IMR-90 (cell line): ENCODE measurements around the gene PNPLA1. TPM values are rescaled to one million over a fixed set of nuclear protein-coding genes. Genes with fewer than 3 reads are reported as not detected.

Experiments
- ATAC-seq: fragments of 200-7000 bp; cut with Tn5 transposase; 2 replicates; pipeline ENCODE4 v1.9.1; 2020; ENCODE audit warnings: low read depth, mild to moderate bottlenecking, moderate library complexity
- BruUV-seq: library from RNA; stranded (reverse); fragments of 400-500 nt; replicated peaks from 2 replicates; lab custom pipeline; 2021; lab: Mats Ljungman, UMichigan
- CTCF ChIA-PET: fragments of 300-600 bp; formaldehyde crosslinking; extraction: SDS; loops from one replicate; lab custom pipeline; 2021; ENCODE audit warnings: antibody characterized with exemption; lab: Yijun Ruan, JAX
- POLR2A ChIA-PET: fragments of 300-600 bp; sonication (Branson Sonifier 250); formaldehyde crosslinking; loops from one replicate; lab custom pipeline; 2022; ENCODE audit warnings: antibody characterized with exemption; ENCODE audit not compliant: unreplicated experiment; lab: Charles Lee
- DNase-seq: peaks from one replicate; pipeline ENCODE4 v3.0.0; 2013
- H2AFZ ChIP-seq: replicated peaks from 2 replicates; pipeline ENCODE3; 2013; ENCODE audit warnings: low read length, mild to moderate bottlenecking; ENCODE audit not compliant: poor library complexity
- H2AK5ac ChIP-seq: 2 replicates; pipeline ENCODE4 v1.6.1; 2013; ENCODE audit warnings: low read depth, low read length, inconsistent platforms
- H2AK9ac ChIP-seq: replicated peaks from 2 replicates; pipeline ENCODE3; 2013; ENCODE audit warnings: mild to moderate bottlenecking, low read depth, low read length, moderate library complexity; ENCODE audit not compliant: poor library complexity
- H2BK120ac ChIP-seq: 2 replicates; pipeline ENCODE4 v1.6.1; 2013; ENCODE audit warnings: low read depth, low read length, inconsistent platforms
- H2BK15ac ChIP-seq: 3 replicates; pipeline ENCODE4 v1.6.1; 2013; ENCODE audit warnings: low read depth, low read length, inconsistent platforms
- H2BK20ac ChIP-seq: 2 replicates; pipeline ENCODE4 v1.6.1; 2013; ENCODE audit warnings: low read depth, mild to moderate bottlenecking, inconsistent platforms, low read length, moderate library complexity
- H2BK5ac ChIP-seq: 2 replicates; pipeline ENCODE4 v1.6.1; 2013; ENCODE audit warnings: mild to moderate bottlenecking, low read depth, low read length, inconsistent platforms; ENCODE audit not compliant: poor library complexity, severe bottlenecking
- H3K14ac ChIP-seq: replicated peaks from 2 replicates; pipeline ENCODE4 v1.6.1; 2013; ENCODE audit warnings: low read depth, low read length, inconsistent platforms
- H3K18ac ChIP-seq: 2 replicates; pipeline ENCODE4 v1.6.1; 2013; ENCODE audit warnings: low read depth, low read length, control low read depth
- H3K23ac ChIP-seq: 2 replicates; pipeline ENCODE4 v1.6.1; 2013; ENCODE audit warnings: low read depth, low read length, inconsistent platforms
- H3K27ac ChIP-seq: 2 replicates; pipeline ENCODE4 v1.5.1; 2013; ENCODE audit warnings: mild to moderate bottlenecking, control low read depth, low read length; ENCODE audit not compliant: insufficient read depth
- H3K27me3 ChIP-seq: 2 replicates; pipeline ENCODE4 v1.6.1; 2013; ENCODE audit warnings: low read length; ENCODE audit not compliant: control insufficient read depth, insufficient read depth
- H3K36me3 ChIP-seq: 2 replicates; pipeline ENCODE4 v1.6.1; 2013; ENCODE audit warnings: low read length, mixed read lengths; ENCODE audit not compliant: control insufficient read depth, insufficient read depth
- H3K4ac ChIP-seq: 2 replicates; pipeline ENCODE4 v1.6.1; 2013; ENCODE audit warnings: low read depth, low read length, inconsistent platforms
- H3K4me1 ChIP-seq: 2 replicates; pipeline ENCODE4 v1.6.1; 2013; ENCODE audit warnings: low read length, mixed read lengths; ENCODE audit not compliant: control insufficient read depth, insufficient read depth
- H3K4me2 ChIP-seq: 2 replicates; pipeline ENCODE4 v1.6.1; 2013; ENCODE audit warnings: low read depth, mild to moderate bottlenecking, control low read depth, low read length, moderate library complexity
- H3K4me3 ChIP-seq: 2 replicates; pipeline ENCODE4 v1.5.1; 2013; ENCODE audit warnings: low read depth, mild to moderate bottlenecking, control low read depth, low read length, moderate library complexity; ENCODE audit not compliant: insufficient read depth
- H3K56ac ChIP-seq: 2 replicates; pipeline ENCODE4 v1.6.1; 2013; ENCODE audit warnings: low read length, inconsistent platforms; ENCODE audit not compliant: insufficient read depth; ENCODE audit errors: extremely low read depth
- H3K79me1 ChIP-seq, 2 experiments: 2 replicates each; pipeline ENCODE4 v1.6.1; 2013; ENCODE audit warnings: low read length in 2 of 2, inconsistent platforms in 1 of 2, low read depth in 1 of 2
- H3K9ac ChIP-seq: 2 replicates; pipeline ENCODE4 v1.6.1; 2013; ENCODE audit warnings: low read depth, low read length, control low read depth
- H3K9me1 ChIP-seq: 2 replicates; pipeline ENCODE4 v1.6.1; 2013; ENCODE audit warnings: low read length, inconsistent platforms; ENCODE audit not compliant: insufficient read depth
- H3K9me3 ChIP-seq: 2 replicates; pipeline ENCODE4 v1.6.1; 2013; ENCODE audit warnings: low read length; ENCODE audit not compliant: control insufficient read depth, insufficient read depth
- H4K20me1 ChIP-seq: 2 replicates; pipeline ENCODE4 v1.6.1; 2013; ENCODE audit warnings: low read length, inconsistent platforms; ENCODE audit not compliant: insufficient read depth
- H4K5ac ChIP-seq: 2 replicates; pipeline ENCODE4 v1.6.1; 2013; ENCODE audit warnings: mild to moderate bottlenecking, low read depth, low read length, control low read depth
- H4K8ac ChIP-seq, 2 experiments: 2 replicates each; pipeline ENCODE4 v1.6.1; 2013; ENCODE audit warnings: low read depth in 2 of 2, low read length in 2 of 2, control low read depth in 1 of 2, inconsistent platforms in 1 of 2
- H4K91ac ChIP-seq: 2 replicates; pipeline ENCODE4 v1.6.1; 2013; ENCODE audit warnings: low read depth, low read length, inconsistent platforms; ENCODE audit not compliant: insufficient read depth
- POLR2A ChIP-seq: IDR thresholded peaks from 2 replicates; pipeline ENCODE4 v1.6.1; 2012; ENCODE audit warnings: mild to moderate bottlenecking, low read depth, low read length
- WGBS, 2 experiments: methylation state at CpG; one replicate each; pipeline versions ENCODE4 v1.1.5 to v1.1.7; 2013; ENCODE audit warnings: missing lambda C conversion rate in 2 of 2; ENCODE audit not compliant: insufficient read length in 1 of 2; ENCODE audit errors: extremely low coverage in 2 of 2; 5-methylcytosine and 5-hydroxymethylcytosine counted together
- dilution Hi-C: fragments of 300-500 bp; cut with HindIII; formaldehyde crosslinking; loops from one replicate; pipeline ENCODE4 v1.14.3; 2018; ENCODE audit warnings: low sequenced_read_pairs; ENCODE audit not compliant: unreplicated experiment
- in situ Hi-C: fragments of 300-500 bp; cut with MboI; formaldehyde crosslinking; loops from 3 replicates; pipeline ENCODE4 v1.14.3; 2019; ENCODE audit warnings: low sequenced_read_pairs, inconsistent platforms, mixed read lengths
- intact Hi-C: fragments of 100-400 bp; cut with micrococcal nuclease; formaldehyde crosslinking; loops from 2 replicates; pipeline ENCODE4 v1.10.0; 2022
- polyA plus RNA-seq, 3 experiments: library from polyadenylated mRNA; depleted of rRNA; stranded (reverse); fragments of >200 nt; gene quantifications; 2 replicates each; pipeline ENCODE4 v1.2.3, GENCODE V29; 2012; ENCODE audit warnings: low replicate concordance in 1 of 3
- total RNA-seq: library from RNA; depleted of rRNA; stranded (reverse); fragments of >200 nt; gene quantifications from 2 replicates; pipeline ENCODE4 v1.2.3, GENCODE V29; 2012
- TF ChIP-seq, protein P1 (sequence below): fragments of 150-350 bp; IDR thresholded peaks from 2 replicates; pipeline ENCODE4 v1.6.1; 2016; ENCODE audit warnings: low read depth, mild to moderate bottlenecking, low read length, moderate library complexity, borderline replicate concordance

PNPLA1 gene
- total and polyA plus RNA-seq, 2 of the 4 experiments (the other 2 are of a cell fraction): not detected

GRCh38 chr6:36243562-36244212 lies 26.2 kb upstream of the PNPLA1 start:
- Histone ChIP-seq H4K5ac (no peak overlapping the region), H2BK20ac (no peak overlapping the region), H3K4me1 (peaks cover 8% of the 10 kb centered on the region), H4K20me1 (no peaks in the 10 kb centered on the region), H3K4ac (no peak overlapping the region), H2BK15ac (no peak overlapping the region; the same call in 2 of the 3 replicates), H2BK5ac (no peak overlapping the region), H3K9ac (no peak overlapping the region), H2BK120ac (no peak overlapping the region), H3K23ac (peak overlapping the region; percentile 47; the same call in 1 of the 2 replicates), H3K18ac (no peak overlapping the region), H3K4me2 (no peak overlapping the region), H4K91ac (no peak overlapping the region), H3K9me3 (no peaks in the 10 kb centered on the region), H2AK9ac (no peak overlapping the region), H3K14ac (0 out of 2 replicates have a peak overlapping the region, but pooled peaks have one; percentile 15), H3K4me3 (no peak overlapping the region), H3K27me3 (no peaks in the 10 kb centered on the region), H3K79me1 (no peaks in the 10 kb centered on the region), H3K36me3 (no peaks in the 10 kb centered on the region), H3K56ac (no peak overlapping the region), H3K27ac (no peak overlapping the region), H2AFZ (no peak overlapping the region), H3K9me1 (peaks cover 10% of the 10 kb centered on the region), H2AK5ac (no peak overlapping the region), H4K8ac (no peak overlapping the region)
- ChIA-PET CTCF (no interaction called here), POLR2A (no interaction called here)
- TF ChIP-seq POLR2A: no peak
- TF ChIP-seq, protein P1, sequence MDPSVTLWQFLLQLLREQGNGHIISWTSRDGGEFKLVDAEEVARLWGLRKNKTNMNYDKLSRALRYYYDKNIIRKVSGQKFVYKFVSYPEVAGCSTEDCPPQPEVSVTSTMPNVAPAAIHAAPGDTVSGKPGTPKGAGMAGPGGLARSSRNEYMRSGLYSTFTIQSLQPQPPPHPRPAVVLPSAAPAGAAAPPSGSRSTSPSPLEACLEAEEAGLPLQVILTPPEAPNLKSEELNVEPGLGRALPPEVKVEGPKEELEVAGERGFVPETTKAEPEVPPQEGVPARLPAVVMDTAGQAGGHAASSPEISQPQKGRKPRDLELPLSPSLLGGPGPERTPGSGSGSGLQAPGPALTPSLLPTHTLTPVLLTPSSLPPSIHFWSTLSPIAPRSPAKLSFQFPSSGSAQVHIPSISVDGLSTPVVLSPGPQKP: no peak
- dilution Hi-C loops: no loop called here
- ATAC-seq (no peak), DNase-seq (no peak)
- no TSS peak for BruUV-seq
- intact Hi-C loops: no loop called here
- in situ Hi-C loops: no loop called here
- 60% methylated on average over 2 of the region's 3 CpGs; no CpG with 5 or more reads in 1 of the 2 experiments for WGBS, 2 experiments
